ENCODE results near the gene ST3GAL4.

The ST3GAL4 gene

DNA sequence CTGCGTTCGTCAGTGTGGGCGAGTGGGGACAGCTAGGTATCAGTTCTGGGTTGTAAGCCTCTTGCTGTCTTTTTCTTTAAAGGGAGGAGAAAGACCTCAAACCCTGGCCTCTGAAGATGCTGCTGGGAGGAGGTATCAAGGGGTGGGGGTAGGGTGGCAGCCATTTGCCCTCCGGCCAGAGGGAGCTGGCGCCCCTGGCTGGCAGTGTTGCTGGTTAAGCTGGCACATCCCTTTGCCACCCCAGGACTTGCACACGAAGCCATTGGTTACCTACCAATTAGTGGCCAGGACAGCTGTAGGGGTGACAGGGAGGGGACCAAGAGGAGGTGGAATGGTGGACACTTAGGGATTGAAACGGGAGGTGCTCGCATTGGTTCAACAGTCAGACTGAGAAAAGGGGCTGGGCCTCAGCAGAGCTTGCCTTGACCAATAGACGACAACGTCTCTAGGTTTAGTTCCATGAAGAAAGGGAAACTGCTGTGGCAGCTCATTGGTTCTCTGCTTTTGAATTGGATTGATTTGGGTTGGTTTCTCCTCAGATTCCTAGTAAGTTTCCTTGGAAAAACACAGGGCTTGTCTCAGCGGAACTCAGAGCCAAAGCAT, 77.9 kb downstream of the ST3GAL4 start:
- TF ChIP-seq TEAD4 (IDR thresholded peaks at IDR 0.05) (no peak), NFIC (IDR thresholded peaks at IDR 0.05) (no peak), EGR1 (IDR thresholded peaks at IDR 0.05) (no peak), EP300 (IDR thresholded peaks at IDR 0.05; ENCODE audit: borderline replicate concordance) (no peak), TAF1 (IDR thresholded peaks at IDR 0.05; ENCODE audit: low read depth) (no peak), TCF12 (IDR thresholded peaks at IDR 0.05; ENCODE audit: low read depth) (no peak), RAD21 (IDR thresholded peaks at IDR 0.05; ENCODE audit: low read depth) (no peak), YY1 (IDR thresholded peaks at IDR 0.05; ENCODE audit: low read depth) (no peak), CREB1 (IDR thresholded peaks at IDR 0.05; ENCODE audit: low read depth) (no peak), FOXM1 (IDR thresholded peaks at IDR 0.05; ENCODE audit: borderline replicate concordance, low read depth) (no peak), CEBPB (IDR thresholded peaks at IDR 0.05) (no peak), ZBTB7A (IDR thresholded peaks at IDR 0.05; ENCODE audit: low read depth) (no peak)
- TF ChIP-seq, protein P1, sequence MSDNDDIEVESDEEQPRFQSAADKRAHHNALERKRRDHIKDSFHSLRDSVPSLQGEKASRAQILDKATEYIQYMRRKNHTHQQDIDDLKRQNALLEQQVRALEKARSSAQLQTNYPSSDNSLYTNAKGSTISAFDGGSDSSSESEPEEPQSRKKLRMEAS (IDR thresholded peaks at IDR 0.05) = no peak
- TF ChIP-seq, protein P2, sequence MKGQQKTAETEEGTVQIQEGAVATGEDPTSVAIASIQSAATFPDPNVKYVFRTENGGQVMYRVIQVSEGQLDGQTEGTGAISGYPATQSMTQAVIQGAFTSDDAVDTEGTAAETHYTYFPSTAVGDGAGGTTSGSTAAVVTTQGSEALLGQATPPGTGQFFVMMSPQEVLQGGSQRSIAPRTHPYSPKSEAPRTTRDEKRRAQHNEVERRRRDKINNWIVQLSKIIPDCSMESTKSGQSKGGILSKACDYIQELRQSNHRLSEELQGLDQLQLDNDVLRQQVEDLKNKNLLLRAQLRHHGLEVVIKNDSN (IDR thresholded peaks at IDR 0.05) = no peak
- TF ChIP-seq, protein P3, sequence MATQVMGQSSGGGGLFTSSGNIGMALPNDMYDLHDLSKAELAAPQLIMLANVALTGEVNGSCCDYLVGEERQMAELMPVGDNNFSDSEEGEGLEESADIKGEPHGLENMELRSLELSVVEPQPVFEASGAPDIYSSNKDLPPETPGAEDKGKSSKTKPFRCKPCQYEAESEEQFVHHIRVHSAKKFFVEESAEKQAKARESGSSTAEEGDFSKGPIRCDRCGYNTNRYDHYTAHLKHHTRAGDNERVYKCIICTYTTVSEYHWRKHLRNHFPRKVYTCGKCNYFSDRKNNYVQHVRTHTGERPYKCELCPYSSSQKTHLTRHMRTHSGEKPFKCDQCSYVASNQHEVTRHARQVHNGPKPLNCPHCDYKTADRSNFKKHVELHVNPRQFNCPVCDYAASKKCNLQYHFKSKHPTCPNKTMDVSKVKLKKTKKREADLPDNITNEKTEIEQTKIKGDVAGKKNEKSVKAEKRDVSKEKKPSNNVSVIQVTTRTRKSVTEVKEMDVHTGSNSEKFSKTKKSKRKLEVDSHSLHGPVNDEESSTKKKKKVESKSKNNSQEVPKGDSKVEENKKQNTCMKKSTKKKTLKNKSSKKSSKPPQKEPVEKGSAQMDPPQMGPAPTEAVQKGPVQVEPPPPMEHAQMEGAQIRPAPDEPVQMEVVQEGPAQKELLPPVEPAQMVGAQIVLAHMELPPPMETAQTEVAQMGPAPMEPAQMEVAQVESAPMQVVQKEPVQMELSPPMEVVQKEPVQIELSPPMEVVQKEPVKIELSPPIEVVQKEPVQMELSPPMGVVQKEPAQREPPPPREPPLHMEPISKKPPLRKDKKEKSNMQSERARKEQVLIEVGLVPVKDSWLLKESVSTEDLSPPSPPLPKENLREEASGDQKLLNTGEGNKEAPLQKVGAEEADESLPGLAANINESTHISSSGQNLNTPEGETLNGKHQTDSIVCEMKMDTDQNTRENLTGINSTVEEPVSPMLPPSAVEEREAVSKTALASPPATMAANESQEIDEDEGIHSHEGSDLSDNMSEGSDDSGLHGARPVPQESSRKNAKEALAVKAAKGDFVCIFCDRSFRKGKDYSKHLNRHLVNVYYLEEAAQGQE (IDR thresholded peaks at IDR 0.05; ENCODE audit: low read depth) = no peak

DNA sequence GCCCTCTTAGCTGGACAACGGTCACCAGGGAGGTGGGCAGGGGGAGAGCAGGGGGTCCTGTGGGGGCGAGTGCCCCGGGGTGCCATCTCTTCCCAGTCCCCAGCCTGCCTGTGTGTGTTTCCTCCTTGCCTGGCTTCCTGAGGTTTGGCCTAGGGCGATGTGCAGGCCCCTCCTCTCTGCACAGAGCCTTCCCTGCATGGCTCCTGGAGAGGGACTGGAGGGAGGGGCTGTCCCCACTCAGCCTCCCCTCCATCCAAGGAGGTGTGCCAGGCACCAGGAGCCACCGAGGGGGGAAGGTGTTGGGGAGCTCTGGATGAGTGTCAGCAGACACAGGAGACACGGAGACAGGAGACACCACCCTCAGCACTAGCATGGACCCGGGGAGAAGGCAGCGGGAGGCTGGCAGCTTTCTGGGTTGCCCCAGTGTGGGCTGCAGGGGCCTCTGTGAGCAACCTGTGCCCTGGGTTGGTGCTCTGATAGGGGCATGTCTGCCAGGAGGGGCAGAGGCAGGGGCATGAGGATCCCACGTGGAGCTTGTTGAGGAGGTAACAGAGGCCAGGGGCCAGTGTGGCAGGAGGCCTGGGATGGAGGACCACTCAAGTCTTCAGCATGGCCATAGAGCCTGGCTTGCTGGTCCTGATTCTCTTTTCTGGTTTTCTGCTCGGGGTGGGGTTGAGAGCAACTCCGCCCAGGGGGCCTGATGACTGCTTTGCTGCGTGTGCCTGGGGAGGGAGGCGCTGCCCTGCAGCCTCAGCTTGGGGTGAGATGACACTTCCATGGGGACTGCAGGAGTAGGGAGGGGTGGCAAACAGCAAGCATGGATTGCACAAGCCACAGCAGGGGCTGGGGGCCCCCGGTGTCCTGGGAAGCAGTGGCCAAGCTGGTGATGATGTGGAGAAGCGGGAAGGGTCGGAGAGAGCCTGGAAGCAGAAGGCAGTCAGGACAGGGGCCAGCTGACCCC, 78.8 kb downstream of the ST3GAL4 start:
- no peak for TF ChIP-seq TCF12 (IDR thresholded peaks at IDR 0.05; ENCODE audit: low read depth)
- TF ChIP-seq TEAD4 (IDR thresholded peaks at IDR 0.05) = no peak
- TF ChIP-seq RAD21 (IDR thresholded peaks at IDR 0.05; ENCODE audit: low read depth) = no peak
- TF ChIP-seq EP300 (IDR thresholded peaks at IDR 0.05; ENCODE audit: borderline replicate concordance) = no peak
- TF ChIP-seq FOXM1 (IDR thresholded peaks at IDR 0.05; ENCODE audit: borderline replicate concordance, low read depth) = no peak
- no peak for TF ChIP-seq EGR1 (IDR thresholded peaks at IDR 0.05)
- no peak for TF ChIP-seq ZBTB7A (IDR thresholded peaks at IDR 0.05; ENCODE audit: low read depth)
- TF ChIP-seq, protein P2 (IDR thresholded peaks at IDR 0.05) = no peak
- no peak for TF ChIP-seq CREB1 (IDR thresholded peaks at IDR 0.05; ENCODE audit: low read depth)
- TF ChIP-seq CEBPB (IDR thresholded peaks at IDR 0.05) = no peak
- TF ChIP-seq, protein P3 (IDR thresholded peaks at IDR 0.05; ENCODE audit: low read depth) = no peak
- no peak for TF ChIP-seq NFIC (IDR thresholded peaks at IDR 0.05)
- TF ChIP-seq TAF1 (IDR thresholded peaks at IDR 0.05; ENCODE audit: low read depth) = no peak
- TF ChIP-seq, protein P1 (IDR thresholded peaks at IDR 0.05) = no peak
- no peak for TF ChIP-seq YY1 (IDR thresholded peaks at IDR 0.05; ENCODE audit: low read depth)

DNA sequence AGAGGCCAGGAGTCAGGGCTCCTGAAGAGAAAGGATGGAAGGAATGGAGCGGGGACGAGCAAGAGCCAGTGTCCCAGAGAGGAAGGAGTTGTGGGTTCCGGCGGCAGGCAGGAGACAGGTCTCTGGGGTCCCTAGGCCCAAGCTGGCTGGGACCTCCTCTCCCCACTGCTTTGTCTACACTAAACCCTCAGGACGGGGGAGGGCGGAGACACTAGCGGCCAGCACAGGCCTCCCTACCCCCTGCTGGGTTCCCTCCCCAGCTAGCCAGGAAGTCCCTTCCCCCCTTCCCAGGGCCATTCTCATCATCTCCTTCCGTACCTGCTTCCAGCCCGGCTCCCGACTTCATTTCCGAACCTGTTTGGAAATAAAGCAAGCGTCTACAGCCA, 79.5 kb downstream of the ST3GAL4 start:
- TF ChIP-seq CREB1 (IDR thresholded peaks at IDR 0.05; ENCODE audit: low read depth) (no peak), TEAD4 (IDR thresholded peaks at IDR 0.05) (no peak), YY1 (IDR thresholded peaks at IDR 0.05; ENCODE audit: low read depth) (no peak), CEBPB (IDR thresholded peaks at IDR 0.05) (no peak), TAF1 (IDR thresholded peaks at IDR 0.05; ENCODE audit: low read depth) (no peak), EGR1 (IDR thresholded peaks at IDR 0.05) (no peak), EP300 (IDR thresholded peaks at IDR 0.05; ENCODE audit: borderline replicate concordance) (no peak), NFIC (IDR thresholded peaks at IDR 0.05) (no peak), TCF12 (IDR thresholded peaks at IDR 0.05; ENCODE audit: low read depth) (no peak), ZBTB7A (IDR thresholded peaks at IDR 0.05; ENCODE audit: low read depth) (no peak), RAD21 (IDR thresholded peaks at IDR 0.05; ENCODE audit: low read depth) (no peak), FOXM1 (IDR thresholded peaks at IDR 0.05; ENCODE audit: borderline replicate concordance, low read depth) (no peak)
- TF ChIP-seq, protein P2 (IDR thresholded peaks at IDR 0.05) = no peak
- TF ChIP-seq, protein P1 (IDR thresholded peaks at IDR 0.05) = no peak
- TF ChIP-seq, protein P3 (IDR thresholded peaks at IDR 0.05; ENCODE audit: low read depth) = no peak

Data from Ishikawa (cell line).